Measurements from ENCODE around the gene CLTB.

DNA sequence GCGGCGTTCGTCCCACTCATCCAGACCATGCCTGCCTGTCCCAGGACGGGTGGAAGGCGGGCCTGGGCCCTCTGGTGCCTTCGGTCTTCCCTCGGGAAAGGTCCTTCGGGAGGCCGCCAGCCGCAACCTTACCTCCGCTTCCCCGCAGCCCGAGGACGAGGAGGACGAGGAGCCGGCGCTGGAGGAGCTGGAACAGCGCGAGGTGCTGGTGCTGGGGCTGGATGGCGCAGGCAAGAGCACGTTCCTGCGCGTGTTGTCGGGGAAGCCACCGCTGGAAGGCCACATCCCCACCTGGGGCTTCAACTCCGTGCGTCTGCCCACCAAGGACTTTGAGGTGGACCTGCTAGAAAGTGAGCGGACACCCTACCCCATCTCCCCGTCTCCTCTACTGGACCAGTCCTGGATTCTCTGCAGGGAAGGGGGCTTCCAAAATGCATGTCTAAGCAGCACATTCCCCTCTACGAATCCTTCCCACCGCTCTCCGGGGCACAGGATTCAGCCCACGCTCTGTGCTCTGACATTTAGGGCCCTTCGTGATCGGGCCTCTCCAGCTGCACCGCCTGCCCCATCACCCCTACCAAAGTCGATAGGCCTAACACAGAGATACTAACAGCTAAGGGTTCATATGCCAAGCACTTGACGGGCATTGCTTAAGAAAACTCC is 50.0 kb downstream of the CLTB start:
- no peak for TF ChIP-seq EP300 (IDR thresholded peaks at IDR 0.05)
- TF ChIP-seq, protein P1, sequence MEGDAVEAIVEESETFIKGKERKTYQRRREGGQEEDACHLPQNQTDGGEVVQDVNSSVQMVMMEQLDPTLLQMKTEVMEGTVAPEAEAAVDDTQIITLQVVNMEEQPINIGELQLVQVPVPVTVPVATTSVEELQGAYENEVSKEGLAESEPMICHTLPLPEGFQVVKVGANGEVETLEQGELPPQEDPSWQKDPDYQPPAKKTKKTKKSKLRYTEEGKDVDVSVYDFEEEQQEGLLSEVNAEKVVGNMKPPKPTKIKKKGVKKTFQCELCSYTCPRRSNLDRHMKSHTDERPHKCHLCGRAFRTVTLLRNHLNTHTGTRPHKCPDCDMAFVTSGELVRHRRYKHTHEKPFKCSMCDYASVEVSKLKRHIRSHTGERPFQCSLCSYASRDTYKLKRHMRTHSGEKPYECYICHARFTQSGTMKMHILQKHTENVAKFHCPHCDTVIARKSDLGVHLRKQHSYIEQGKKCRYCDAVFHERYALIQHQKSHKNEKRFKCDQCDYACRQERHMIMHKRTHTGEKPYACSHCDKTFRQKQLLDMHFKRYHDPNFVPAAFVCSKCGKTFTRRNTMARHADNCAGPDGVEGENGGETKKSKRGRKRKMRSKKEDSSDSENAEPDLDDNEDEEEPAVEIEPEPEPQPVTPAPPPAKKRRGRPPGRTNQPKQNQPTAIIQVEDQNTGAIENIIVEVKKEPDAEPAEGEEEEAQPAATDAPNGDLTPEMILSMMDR (IDR thresholded peaks at IDR 0.05) = no peak

Measured in tibial nerve (tissue), 4 donors.